ENCODE measurements around the gene KRTAP10-2.
"Not testable (repeated sequence)": the region's sequence is repeated elsewhere in the genome, so short reads cannot be mapped to it uniquely, and the experiment has no call there.

KRTAP10-2 gene

GRCh38 chr21:44583089-44583799 lies 31.9 kb upstream of the KRTAP10-2 start:
- no peak for DNase-seq (ENCODE audit: low spot score)

- DNase-seq (ENCODE audit: low spot score): no peak
These were observed 30.8 kb upstream of the KRTAP10-2 start for GRCh38 chr21:44582055-44582454.

GRCh38 chr21:44581158-44581557 lies 29.9 kb upstream of the KRTAP10-2 start:
- no peak for DNase-seq (ENCODE audit: low spot score)

GRCh38 chr21:44580231-44580821 lies 29.0 kb upstream of the KRTAP10-2 start, which contains the start of gene KRTAP10-5:
Gene KRTAP10-5, minus strand, starts transcription at chr21:44580604. Its CDS starts 26 bp downstream, at chr21:44580578.
- DNase-seq (ENCODE audit: low spot score): not testable (repeated sequence)

- DNase-seq (ENCODE audit: low spot score): no peak
These were observed 28.5 kb upstream of the KRTAP10-2 start for GRCh38 chr21:44579833-44580144.

- no peak for DNase-seq (ENCODE audit: low spot score)
These were observed 27.9 kb upstream of the KRTAP10-2 start for GRCh38 chr21:44579056-44579832.

- no peak for DNase-seq (ENCODE audit: low spot score)
These were observed 27.2 kb upstream of the KRTAP10-2 start for GRCh38 chr21:44578371-44579055.

GRCh38 chr21:44576025-44576420 lies 24.7 kb upstream of the KRTAP10-2 start:
- DNase-seq (ENCODE audit: low spot score): no peak

- DNase-seq (ENCODE audit: low spot score): no peak
These were observed 24.2 kb upstream of the KRTAP10-2 start for GRCh38 chr21:44575307-44576024.

GRCh38 chr21:44574457-44575306 lies 23.4 kb upstream of the KRTAP10-2 start:
- no peak for DNase-seq (ENCODE audit: low spot score)

- DNase-seq (ENCODE audit: low spot score): not testable (repeated sequence)
These were observed 22.5 kb upstream of the KRTAP10-2 start, which contains the start of gene KRTAP10-4 for GRCh38 chr21:44573630-44574456. Gene KRTAP10-4, plus strand, starts transcription at chr21:44573729. Its CDS starts 30 bp downstream, at chr21:44573759.

- DNase-seq (ENCODE audit: low spot score): no peak
These were observed 21.8 kb upstream of the KRTAP10-2 start for GRCh38 chr21:44572959-44573583.

GRCh38 chr21:44571844-44572782 lies 20.8 kb upstream of the KRTAP10-2 start:
- DNase-seq (ENCODE audit: low spot score): no peak

GRCh38 chr21:44571296-44571695 lies 20.0 kb upstream of the KRTAP10-2 start:
- no peak for DNase-seq (ENCODE audit: low spot score)

- no peak for DNase-seq (ENCODE audit: low spot score)
These were observed 18.7 kb upstream of the KRTAP10-2 start for GRCh38 chr21:44569861-44570517.

GRCh38 chr21:44568667-44569556 lies 17.6 kb upstream of the KRTAP10-2 start:
- no peak for DNase-seq (ENCODE audit: low spot score)

GRCh38 chr21:44568261-44568660 lies 17.0 kb upstream of the KRTAP10-2 start:
- DNase-seq (ENCODE audit: low spot score): no peak
